ENCODE measurements around the gene HERC6. TPM values are rescaled to one million over a fixed set of nuclear protein-coding genes. Genes with fewer than 3 reads are reported as not detected.
"Not testable (repeated sequence)": the region's sequence is repeated elsewhere in the genome, so short reads cannot be mapped to it uniquely, and the experiment has no call there.

The HERC6 gene
- polyA plus RNA-seq (2011; rRNA removed) (1.5 and 1.8 TPM in 2 replicates), polyA minus RNA-seq (2011; rRNA and poly(A)+ RNA removed) (3.0 and 8.3 TPM in 2 replicates)

GRCh38 chr4:88378691-88379559 lies at the start of gene HERC6:
TSS of gene HERC6 (plus strand) at chr4:88378852. CDS start at chr4:88378922, 70 bp downstream.
- peak; percentile 73 for TF ChIP-seq CTCF (IDR thresholded peaks at IDR 0.05; ENCODE audit: low read depth, low read length)
- ChIA-PET CTCF (interaction anchor here (0.6 to 1.5 kb wide), 10 partner anchors 9 to 310 kb away, joined by 3 to 8 read pairs (median 4); no protein-coding TSS in a partner anchor), POLR2A (interaction anchor here (0.6 kb wide), 1 partner anchor 71 kb away, joined by 5 read pairs; no protein-coding TSS in a partner anchor)
- DNase-seq (ENCODE audit: low read depth, low spot score): peak; percentile 52
- Histone ChIP-seq H3K27me3 (ENCODE audit: control insufficient read depth, insufficient read depth, low read length) (peaks cover 3% of the 10 kb centered on the region), H3K9me3 (ENCODE audit: control insufficient read depth, insufficient read depth, low read length) (no peaks in the 10 kb centered on the region; the same call in 1 of the 2 replicates), H3K4me3 (ENCODE audit: low read depth, low read length) (peak within 1 kb of the TSS; percentile 87), H3K27ac (ENCODE audit: low read depth, low read length) (peak within 1 kb of the TSS; percentile 11)

- Histone ChIP-seq H3K9me3 (ENCODE audit: control insufficient read depth, insufficient read depth, low read length) (no peaks in the 10 kb centered on the region), H3K27ac (ENCODE audit: low read depth, low read length) (no peak overlapping the region), H3K27me3 (ENCODE audit: control insufficient read depth, insufficient read depth, low read length) (no peaks in the 10 kb centered on the region), H3K4me3 (ENCODE audit: low read depth, low read length) (no peak overlapping the region)
- ChIA-PET CTCF (no interaction called here), POLR2A (no interaction called here)
- no peak for DNase-seq (ENCODE audit: low read depth, low spot score)
- TF ChIP-seq CTCF (IDR thresholded peaks at IDR 0.05; ENCODE audit: low read depth, low read length): no peak
Measured at GRCh38 chr4:88333741-88334405, 44.8 kb upstream of the HERC6 start.

GRCh38 chr4:88335092-88335665 lies 43.5 kb upstream of the HERC6 start:
- Histone ChIP-seq H3K9me3 (ENCODE audit: control insufficient read depth, insufficient read depth, low read length) (no peaks in the 10 kb centered on the region), H3K4me3 (ENCODE audit: low read depth, low read length) (no peak overlapping the region), H3K27ac (ENCODE audit: low read depth, low read length) (no peak overlapping the region), H3K27me3 (ENCODE audit: control insufficient read depth, insufficient read depth, low read length) (no peaks in the 10 kb centered on the region)
- DNase-seq (ENCODE audit: low read depth, low spot score): no peak
- CTCF ChIA-PET: no interaction called here
- POLR2A ChIA-PET: interaction anchor here (0.9 kb wide), 1 partner anchor 188 kb away, joined by 3 read pairs; no protein-coding TSS in a partner anchor
- TF ChIP-seq CTCF (IDR thresholded peaks at IDR 0.05; ENCODE audit: low read depth, low read length): no peak

GRCh38 chr4:88341227-88342192 lies 37.1 kb upstream of the HERC6 start:
- POLR2A ChIA-PET: no interaction called here
- Histone ChIP-seq H3K27me3 (ENCODE audit: control insufficient read depth, insufficient read depth, low read length) (no peaks in the 10 kb centered on the region), H3K4me3 (ENCODE audit: low read depth, low read length) (no peak overlapping the region), H3K27ac (ENCODE audit: low read depth, low read length) (no peak overlapping the region), H3K9me3 (ENCODE audit: control insufficient read depth, insufficient read depth, low read length) (no peaks in the 10 kb centered on the region)
- TF ChIP-seq CTCF (IDR thresholded peaks at IDR 0.05; ENCODE audit: low read depth, low read length): no peak
- peak; percentile 81 for DNase-seq (ENCODE audit: low read depth, low spot score)
- CTCF ChIA-PET: interaction anchor here (0.7 to 1.0 kb wide), 3 partner anchors 122 to 175 kb away, joined by 3 to 4 read pairs (median 4); no protein-coding TSS in a partner anchor

GRCh38 chr4:88346902-88347301 lies 31.8 kb upstream of the HERC6 start:
- H3K27me3 ChIP-seq (ENCODE audit: control insufficient read depth, insufficient read depth, low read length); DNase-seq (ENCODE audit: low read depth, low spot score); CTCF ChIA-PET; H3K27ac ChIP-seq (ENCODE audit: low read depth, low read length); H3K9me3 ChIP-seq (ENCODE audit: control insufficient read depth, insufficient read depth, low read length); POLR2A ChIA-PET; H3K4me3 ChIP-seq (ENCODE audit: low read depth, low read length): not testable (repeated sequence)

- DNase-seq (ENCODE audit: low read depth, low spot score); H3K9me3 ChIP-seq (ENCODE audit: control insufficient read depth, insufficient read depth, low read length); CTCF ChIA-PET; H3K4me3 ChIP-seq (ENCODE audit: low read depth, low read length); POLR2A ChIA-PET; H3K27me3 ChIP-seq (ENCODE audit: control insufficient read depth, insufficient read depth, low read length); H3K27ac ChIP-seq (ENCODE audit: low read depth, low read length): not testable (repeated sequence)
Measured at GRCh38 chr4:88348761-88349160, 29.9 kb upstream of the HERC6 start.
